Heart right ventricle (tissue), 16 donors: ENCODE data around the gene NPEPPS. TPM values are rescaled to one million over a fixed set of nuclear protein-coding genes. Genes with fewer than 3 reads are reported as not detected.

Experiments
- ATAC-seq, 8 donors: fragments of 200-7000 bp; cut with Tn5 transposase; one replicate each; pipeline ENCODE4 v1.9.1; 2020; ENCODE audit warnings: mild to moderate bottlenecking in 8 of 8, moderate library complexity in 8 of 8, moderate number of reproducible peaks in 1 of 8
- DNase-seq, 2 donors: peaks; one replicate each; pipeline ENCODE4 v3.0.0-alpha.2; 2020
- H3K27ac ChIP-seq, 10 donors: fragments of 200-600 bp; sonication (generic) in 2 of 10; one replicate each; pipeline versions ENCODE4 v1.5.0 to v1.8.0; 2020 to 2022; ENCODE audit warnings: mild to moderate bottlenecking in 3 of 10
- H3K27me3 ChIP-seq, 7 donors: fragments of 200-600 bp; one replicate each; pipeline ENCODE4 v1.8.0; 2021 to 2022; ENCODE audit warnings: mild to moderate bottlenecking in 2 of 7
- H3K36me3 ChIP-seq, 9 donors: fragments of 200-600 bp; sonication (generic) in 1 of 9; one replicate each; pipeline versions ENCODE4 v1.5.0 to v1.8.0; 2020 to 2022; ENCODE audit warnings: mild to moderate bottlenecking in 2 of 9
- H3K4me1 ChIP-seq, 9 donors: fragments of 200-600 bp; sonication (generic) in 1 of 9; one replicate each; pipeline versions ENCODE4 v1.5.0 to v1.8.0; 2020 to 2022; ENCODE audit warnings: mild to moderate bottlenecking in 4 of 9
- H3K4me3 ChIP-seq, 10 donors: fragments of 200-600 bp; sonication (generic) in 2 of 10; one replicate each; pipeline versions ENCODE4 v1.5.0 to v1.8.0; 2020 to 2022; ENCODE audit warnings: mild to moderate bottlenecking in 7 of 10, moderate library complexity in 2 of 10
- H3K9me3 ChIP-seq, 11 donors: fragments of 200-600 bp in 10 of 11; sonication (generic) in 2 of 11; one replicate each; pipeline versions ENCODE4 v1.5.0 to v1.8.0; 2013 to 2022; ENCODE audit warnings: mild to moderate bottlenecking in 2 of 11, control low read depth in 1 of 11, moderate library complexity in 1 of 11
- CTCF ChIP-seq, 9 donors: fragments of 200-600 bp; sonication (generic) in 2 of 9; IDR thresholded peaks; one replicate each; pipeline versions ENCODE4 v1.5.0 to v1.8.0; 2021 to 2022; ENCODE audit warnings: antibody characterized with exemption in 9 of 9, mild to moderate bottlenecking in 5 of 9, moderate library complexity in 1 of 9
- WGBS, 2 donors: extraction: QIAGEN DNeasy Blood & Tissue Kit; methylation state at CpG; one replicate each; pipeline ENCODE4 v1.1.7; 2013; ENCODE audit warnings: inconsistent platforms in 1 of 2; 5-methylcytosine and 5-hydroxymethylcytosine counted together
- intact Hi-C, 10 donors: fragments of 100-400 bp; cut with DNase I; formaldehyde crosslinking; loops; one replicate each; pipeline versions ENCODE4 v1.11.1 to v1.14.2; 2022
- polyA plus RNA-seq, 2 donors: library from polyadenylated mRNA; stranded (reverse); fragments of 200-250 nt; gene quantifications; one replicate each; pipeline ENCODE4 v1.2.3, GENCODE V29; 2013
- total RNA-seq, 10 donors: library from RNA; stranded (reverse); fragmentation: NEBNext Ultra II Directional in 3 of 10; extraction: Animal tissue kit (Norgen Biotek cat#: 25700) in 3 of 10; gene quantifications; one replicate each; pipeline versions ENCODE4 v1.2.1 to v1.2.4, GENCODE V29; 2021 to 2023
- donor health status: Arrhythmogenic right ventricular cardiomyopathy.
- donor health status: ischemic (EF 13 %, LVEDD 7.1; RV severe dilation, severe dysfunction).
- donor health status: healthy with polysubstance abuse.
- donor health status: DM: no; HTN: yes; CAD: no.
- donor health status: DM: no; HTN: no; CAD: no.
- donor health status: ischemic (EF 25% LVEDD 6.9; RV normal size, moderate dysfunction).
- donor health status: ischemic (EF 25% LVEDD 5.7; RV mildly dilated, moderate dysfunction).
- donor health status: healthy.
- donor health status: DM: yes; HTN: yes; CAD: no.
- donor health status: Ischemic cardiomyopathy.
- donor health status: ischemic (EF 35%, LVEDD 5.7; RV mildly dilated, moderate dysfunction).
- donor health status: nonischemic (EF 11% LVEDD 7.7; RV severe dilation, severe dysfunction).
- donor health status: DM: yes; HTN: yes; CAD: no.
- donor health status: PGD.
- donor health status: ischemic (EF 29% LVEDD 5.4; RV normal size, mild dysfunction).
- donor health status: nonischemic (EF 23%, LVEDD 6.1; RV moderate dilation, normal function).

NPEPPS gene
- total and polyA plus RNA-seq, 12 donors, result 21.8 to 104 (median 85.0) TPM

GRCh38 chr17:47644324-47644723, 113.4 kb downstream of the NPEPPS start:
- peaks cover 0 to 43% (median 9%) of the 10 kb centered on the region in 9 donors for H3K4me1 ChIP-seq

DNA sequence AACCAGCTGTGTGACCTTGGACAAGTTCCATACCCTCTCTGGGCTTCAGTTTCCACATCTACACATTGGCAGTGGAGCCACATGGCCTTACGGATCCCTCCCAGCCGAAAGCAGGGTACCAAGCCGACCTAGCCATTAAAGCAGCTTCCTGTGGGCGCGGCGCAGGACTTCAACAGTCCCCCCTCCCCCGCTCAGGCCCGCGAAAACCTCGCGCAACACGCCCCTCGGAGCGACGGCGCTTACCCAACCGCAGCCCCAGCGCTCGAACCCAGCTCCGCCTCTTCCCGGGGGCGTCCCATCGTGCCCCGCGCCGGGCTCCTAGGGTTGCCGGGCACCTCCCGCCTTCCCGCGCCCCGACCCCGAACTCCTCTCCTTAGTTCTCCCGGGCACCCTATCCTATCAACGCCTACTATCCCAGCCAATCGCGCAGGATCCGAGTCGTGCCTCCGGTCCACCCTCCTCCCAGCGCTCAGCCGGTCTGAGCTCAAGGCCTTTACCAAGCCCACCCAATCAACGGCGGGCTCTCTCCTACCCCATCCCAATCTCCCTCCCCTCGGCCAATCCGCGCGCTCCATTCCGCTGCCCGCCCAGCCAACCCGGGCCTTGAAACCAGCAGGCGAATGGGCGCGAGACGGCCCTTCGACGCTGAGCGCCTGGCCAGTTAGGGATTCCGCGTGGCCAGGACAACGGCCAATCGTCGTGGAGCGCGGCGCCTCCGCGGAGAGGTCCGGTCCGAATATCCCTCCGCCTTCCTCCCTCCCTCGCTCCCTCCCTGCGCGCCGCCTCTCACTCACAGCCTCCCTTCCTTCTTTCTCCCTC, 118.5 kb downstream of the NPEPPS start, which contains the start of gene KPNB1:
TSS of gene KPNB1 (plus strand) at position 767 of the 819 bp plus-strand sequence. CDS start 326 bp downstream, outside the sequence.
- H3K36me3 ChIP-seq, result peaks cover 0 to 32% (median 12%) of the 10 kb centered on the region in 9 donors
- H3K27ac ChIP-seq, result peak within 1 kb of the TSS; percentile 86 to 98 (median 94)
- H3K4me3 ChIP-seq, result peak within 1 kb of the TSS; percentile 63 to 99 (median 88)
- ATAC-seq (peak; percentile 86 to 95 (median 93)), DNase-seq (peak; percentile 99)
- H3K9me3 ChIP-seq, result no peaks in the 10 kb centered on the region
- intact Hi-C loops, result no loop called here
- TF ChIP-seq CTCF (IDR thresholded peaks at IDR 0.05), result no peak
- 0% methylated on average over 72 to 74 of the region's 74 CpGs for WGBS, 2 donors
- no peaks in the 10 kb centered on the region for H3K27me3 ChIP-seq
- peaks cover 9 to 73% (median 39%) of the 10 kb centered on the region in 9 donors for H3K4me1 ChIP-seq

More at GRCh38 chr17:47644324-47644723, 113.4 kb downstream of the NPEPPS start:
- intact Hi-C loops, result no loop called here
- H3K27me3 ChIP-seq, result no peaks in the 10 kb centered on the region
- no peak overlapping the region for H3K4me3 ChIP-seq
- no peak for ATAC-seq
- no peaks in the 10 kb centered on the region for H3K9me3 ChIP-seq
- WGBS, 2 donors, result 81 to 82% methylated on average over 5 of the region's 5 CpGs
- no peak for DNase-seq
- no peak overlapping the region for H3K27ac ChIP-seq
- TF ChIP-seq CTCF (IDR thresholded peaks at IDR 0.05), result no peak
- H3K36me3 ChIP-seq, result no peaks in the 10 kb centered on the region

DNA sequence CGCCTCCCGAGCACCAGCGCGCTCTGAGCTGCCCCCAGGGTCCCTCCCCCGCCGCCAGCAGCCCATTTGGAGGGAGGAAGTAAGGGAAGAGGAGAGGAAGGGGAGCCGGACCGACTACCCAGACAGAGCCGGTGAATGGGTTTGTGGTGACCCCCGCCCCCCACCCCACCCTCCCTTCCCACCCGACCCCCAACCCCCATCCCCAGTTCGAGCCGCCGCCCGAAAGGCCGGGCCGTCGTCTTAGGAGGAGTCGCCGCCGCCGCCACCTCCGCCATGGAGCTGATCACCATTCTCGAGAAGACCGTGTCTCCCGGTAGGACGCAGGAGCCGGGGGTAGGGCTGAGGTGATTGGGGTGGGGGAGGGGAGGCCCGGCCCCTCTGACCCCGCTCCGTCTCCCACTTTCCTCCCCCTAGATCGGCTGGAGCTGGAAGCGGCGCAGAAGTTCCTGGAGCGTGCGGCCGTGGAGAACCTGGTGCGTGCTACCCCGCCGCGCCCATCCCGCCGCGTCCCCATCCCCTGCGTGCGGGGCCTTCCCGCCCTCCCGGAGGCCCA, 119.1 kb downstream of the NPEPPS start:
- no peaks in the 10 kb centered on the region for H3K9me3 ChIP-seq
- 0 to 1% methylated on average over 25 to 48 of the region's 48 CpGs for WGBS, 2 donors
- intact Hi-C loops, result no loop called here
- ATAC-seq, result peak; percentile 4 to 57 (median 21)
- H3K36me3 ChIP-seq, result peaks cover 0 to 39% (median 12%) of the 10 kb centered on the region in 9 donors
- DNase-seq, result no peak
- TF ChIP-seq CTCF (IDR thresholded peaks at IDR 0.05), result no peak
- peak overlapping the region; percentile 86 to 98 (median 94) for H3K27ac ChIP-seq
- H3K4me3 ChIP-seq, result peak overlapping the region; percentile 63 to 99 (median 88)
- H3K4me1 ChIP-seq, result peaks cover 9 to 75% (median 46%) of the 10 kb centered on the region in 9 donors
- no peaks in the 10 kb centered on the region for H3K27me3 ChIP-seq
